ENCODE results near the gene MYH1.

GRCh38 chr17:10521949-10522348 is 3.6 kb upstream of the MYH1 start:
- TF ChIP-seq GATA2 (IDR thresholded peaks at IDR 0.05; ENCODE audit: low read depth, low read length) = no peak
- no peak for TF ChIP-seq GATA3 (IDR thresholded peaks at IDR 0.05; ENCODE audit: low read depth, low read length)

All from SH-SY5Y (cell line).